HepG2 (cell line): ENCODE data around the gene RBM15B. TPM values are rescaled to one million over a fixed set of nuclear protein-coding genes. Genes with fewer than 3 reads are reported as not detected.

Experiments used
- ARID2 ChIP-seq: sonication (generic); formaldehyde crosslinking; IDR thresholded peaks from 2 replicates; pipeline ENCODE4 v1.8.1; 2022; ENCODE audit warnings: mild to moderate bottlenecking, missing genetic modification reagents, borderline replicate concordance
- CBFB ChIP-seq: sonication (generic); formaldehyde crosslinking; IDR thresholded peaks from 2 replicates; pipeline ENCODE4 v1.4.0; 2020; ENCODE audit warnings: missing genetic modification reagents
- DNMT1 ChIP-seq: sonication (generic); formaldehyde crosslinking; IDR thresholded peaks from 2 replicates; pipeline ENCODE4 v1.5.1; 2020; ENCODE audit warnings: mild to moderate bottlenecking, missing genetic modification reagents
- GPN1 ChIP-seq: sonication (generic); formaldehyde crosslinking; IDR thresholded peaks from 2 replicates; pipeline ENCODE4 v1.5.1; 2020; ENCODE audit warnings: missing genetic modification reagents, borderline replicate concordance
- GTF2F1 ChIP-seq: fragments of 150-350 bp; IDR thresholded peaks from 2 replicates; pipeline ENCODE4 v1.6.1; 2014; ENCODE audit warnings: low read length
- KAT8 ChIP-seq: IDR thresholded peaks from 2 replicates; pipeline ENCODE4 v1.6.1; 2016; ENCODE audit warnings: missing genetic modification reagents, missing compliant biosample characterization
- MAFK ChIP-seq, 2 experiments: IDR thresholded peaks in 1 of 2; conservative IDR thresholded peaks in 1 of 2; 2 replicates each; pipeline ENCODE4 v1.6.1; 2011; ENCODE audit warnings: improper control_type of control experiment in 2 of 2, low read length in 2 of 2
- MXI1 ChIP-seq: IDR thresholded peaks from 3 replicates; pipeline ENCODE4 v1.6.1; 2012; ENCODE audit warnings: low read depth, low read length, inconsistent platforms, borderline replicate concordance
- NFE2 ChIP-seq: sonication (generic); formaldehyde crosslinking; IDR thresholded peaks from 2 replicates; pipeline ENCODE4 v1.4.0; 2020; ENCODE audit warnings: missing genetic modification reagents
- NFE2L1 ChIP-seq: sonication (generic); formaldehyde crosslinking; IDR thresholded peaks from 2 replicates; pipeline ENCODE4 v1.4.0; 2020; ENCODE audit warnings: missing genetic modification reagents, mild to moderate bottlenecking, borderline replicate concordance
- PRMT3 ChIP-seq: sonication (generic); formaldehyde crosslinking; IDR thresholded peaks from 2 replicates; pipeline ENCODE4 v1.8.1; 2022; ENCODE audit warnings: low read depth, mild to moderate bottlenecking, moderate library complexity, missing genetic modification reagents, borderline replicate concordance
- ZKSCAN5 ChIP-seq: sonication (generic); formaldehyde crosslinking; IDR thresholded peaks from 2 replicates; pipeline ENCODE4 v1.5.1; 2020; ENCODE audit warnings: mild to moderate bottlenecking, missing genetic modification reagents
- ZMYM2 ChIP-seq: sonication (generic); formaldehyde crosslinking; IDR thresholded peaks from 2 replicates; pipeline ENCODE4 v1.8.0; 2022; ENCODE audit warnings: mild to moderate bottlenecking, missing genetic modification reagents
- ZNF224 ChIP-seq: sonication (generic); formaldehyde crosslinking; IDR thresholded peaks from 2 replicates; pipeline ENCODE4 v1.5.0; 2020; ENCODE audit warnings: mild to moderate bottlenecking, missing genetic modification reagents
- ZNF232 ChIP-seq: sonication (generic); formaldehyde crosslinking; IDR thresholded peaks from 2 replicates; pipeline ENCODE4 v1.4.0; 2020; ENCODE audit warnings: missing genetic modification reagents, borderline replicate concordance
- ZNF567 ChIP-seq: sonication (generic); formaldehyde crosslinking; IDR thresholded peaks from 2 replicates; pipeline ENCODE4 v1.8.1; 2023; ENCODE audit warnings: mild to moderate bottlenecking, missing genetic modification reagents, borderline replicate concordance
- ZNF891 ChIP-seq: sonication (generic); formaldehyde crosslinking; IDR thresholded peaks from 2 replicates; pipeline ENCODE4 v1.5.0; 2020; ENCODE audit warnings: mild to moderate bottlenecking, missing genetic modification reagents
- polyA plus RNA-seq, 8 experiments: library from polyadenylated mRNA; depleted of rRNA in 3 of 8; stranded (reverse) in 7 of 8; unstranded in 1 of 8; fragments of >200 nt; fragmentation: Illumina TruSeq in 4 of 8; extraction: Trizol in 4 of 8; gene quantifications; 2 replicates each; pipeline versions ENCODE4 v1.2.1 to v1.2.3, GENCODE V29; 2011 to 2016; ENCODE audit warnings: low read depth in 4 of 8, missing spikeins in 1 of 8, mixed read lengths in 1 of 8; ENCODE audit not compliant: insufficient read depth in 1 of 8
- total RNA-seq, 5 experiments: library from RNA; depleted of rRNA; stranded (reverse); fragments of >200 nt; fragmentation: Illumina TruSeq; extraction: Trizol; gene quantifications; 2 replicates each; pipeline ENCODE4 v1.2.3, GENCODE V29; 2016; ENCODE audit warnings: low read depth in 1 of 5
- TF ChIP-seq, protein P1 (sequence below): sonication (generic); formaldehyde crosslinking; IDR thresholded peaks from 2 replicates; pipeline ENCODE4 v1.8.1; 2023; ENCODE audit warnings: missing genetic modification reagents, mild to moderate bottlenecking, borderline replicate concordance
- TF ChIP-seq, protein P2 (sequence below): IDR thresholded peaks from 2 replicates; pipeline ENCODE4 v1.6.1; 2012; ENCODE audit warnings: low read depth, low read length, improper control_type of control experiment
- TF ChIP-seq, protein P3 (sequence below): sonication (generic); IDR thresholded peaks from 2 replicates; pipeline ENCODE4 v1.6.1; 2016; ENCODE audit warnings: low read depth, borderline replicate concordance
- TF ChIP-seq, protein P4 (sequence below): sonication (generic); formaldehyde crosslinking; IDR thresholded peaks from 2 replicates; pipeline ENCODE4 v1.5.0; 2020; ENCODE audit warnings: missing genetic modification reagents
- TF ChIP-seq, protein P5 (sequence below): sonication (generic); formaldehyde crosslinking; conservative IDR thresholded peaks from 2 replicates; pipeline ENCODE4 v1.4.0; 2020; ENCODE audit warnings: missing genetic modification reagents
- TF ChIP-seq, protein P6 (sequence below): sonication (generic); formaldehyde crosslinking; IDR thresholded peaks from 2 replicates; pipeline ENCODE4 v1.4.0; 2020; ENCODE audit warnings: mild to moderate bottlenecking, missing genetic modification reagents
- TF ChIP-seq, protein P7 (sequence below): sonication (generic); formaldehyde crosslinking; IDR thresholded peaks from 2 replicates; pipeline ENCODE4 v1.4.0; 2020; ENCODE audit warnings: missing genetic modification reagents

The RBM15B gene
- total and polyA plus RNA-seq, 2 of the 13 experiments (the other 11 are each of a cell fraction or from before 2014, with no cell fraction given): 8.2 to 19.3 TPM

DNA sequence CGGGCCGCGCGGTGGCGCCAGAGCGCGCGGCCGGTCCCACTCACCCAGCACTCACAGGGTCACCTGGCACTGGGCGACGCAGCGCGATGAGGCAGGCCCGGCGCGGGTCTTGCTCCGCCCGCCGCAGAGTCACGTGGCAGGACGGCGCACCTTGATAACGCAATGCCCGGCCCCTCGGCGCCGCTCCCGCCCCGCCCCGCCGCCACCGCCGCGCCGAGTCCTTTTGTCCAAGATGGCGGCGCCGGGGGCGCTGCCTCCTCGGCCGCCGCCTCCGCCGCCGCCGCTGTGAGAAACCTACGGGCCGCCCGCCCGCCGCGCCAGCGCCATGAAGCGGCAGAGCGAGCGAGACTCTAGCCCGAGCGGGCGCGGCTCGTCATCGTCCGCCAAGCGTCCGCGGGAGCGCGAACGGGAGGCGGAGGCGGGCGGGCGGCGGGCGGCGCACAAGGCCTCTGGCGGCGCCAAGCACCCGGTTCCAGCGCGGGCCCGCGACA, at the start of gene RBM15B (continued):
- TF ChIP-seq, protein P1, sequence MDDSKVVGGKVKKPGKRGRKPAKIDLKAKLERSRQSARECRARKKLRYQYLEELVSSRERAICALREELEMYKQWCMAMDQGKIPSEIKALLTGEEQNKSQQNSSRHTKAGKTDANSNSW: no peak
- no peak for TF ChIP-seq ARID2 (CRISPR knock-in tag)
- TF ChIP-seq ZNF232 (CRISPR knock-in tag): no peak
- peak; percentile 73; the same call in 1 of the 2 replicates for TF ChIP-seq DNMT1
- TF ChIP-seq, protein P2, sequence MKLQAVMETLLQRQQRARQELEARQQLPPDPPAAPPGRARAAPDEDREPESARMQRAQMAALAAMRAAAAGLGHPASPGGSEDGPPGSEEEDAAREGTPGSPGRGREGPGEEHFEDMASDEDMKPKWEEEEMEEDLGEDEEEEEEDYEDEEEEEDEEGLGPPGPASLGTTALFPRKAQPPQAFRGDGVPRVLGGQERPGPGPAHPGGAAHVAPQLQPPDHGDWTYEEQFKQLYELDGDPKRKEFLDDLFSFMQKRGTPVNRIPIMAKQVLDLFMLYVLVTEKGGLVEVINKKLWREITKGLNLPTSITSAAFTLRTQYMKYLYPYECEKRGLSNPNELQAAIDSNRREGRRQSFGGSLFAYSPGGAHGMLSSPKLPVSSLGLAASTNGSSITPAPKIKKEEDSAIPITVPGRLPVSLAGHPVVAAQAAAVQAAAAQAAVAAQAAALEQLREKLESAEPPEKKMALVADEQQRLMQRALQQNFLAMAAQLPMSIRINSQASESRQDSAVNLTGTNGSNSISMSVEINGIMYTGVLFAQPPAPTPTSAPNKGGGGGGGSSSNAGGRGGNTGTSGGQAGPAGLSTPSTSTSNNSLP: no peak
- TF ChIP-seq, protein P3, sequence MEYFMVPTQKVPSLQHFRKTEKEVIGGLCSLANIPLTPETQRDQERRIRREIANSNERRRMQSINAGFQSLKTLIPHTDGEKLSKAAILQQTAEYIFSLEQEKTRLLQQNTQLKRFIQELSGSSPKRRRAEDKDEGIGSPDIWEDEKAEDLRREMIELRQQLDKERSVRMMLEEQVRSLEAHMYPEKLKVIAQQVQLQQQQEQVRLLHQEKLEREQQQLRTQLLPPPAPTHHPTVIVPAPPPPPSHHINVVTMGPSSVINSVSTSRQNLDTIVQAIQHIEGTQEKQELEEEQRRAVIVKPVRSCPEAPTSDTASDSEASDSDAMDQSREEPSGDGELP: peak; percentile 88; the same call in 1 of the 2 replicates
- TF ChIP-seq, protein P4, sequence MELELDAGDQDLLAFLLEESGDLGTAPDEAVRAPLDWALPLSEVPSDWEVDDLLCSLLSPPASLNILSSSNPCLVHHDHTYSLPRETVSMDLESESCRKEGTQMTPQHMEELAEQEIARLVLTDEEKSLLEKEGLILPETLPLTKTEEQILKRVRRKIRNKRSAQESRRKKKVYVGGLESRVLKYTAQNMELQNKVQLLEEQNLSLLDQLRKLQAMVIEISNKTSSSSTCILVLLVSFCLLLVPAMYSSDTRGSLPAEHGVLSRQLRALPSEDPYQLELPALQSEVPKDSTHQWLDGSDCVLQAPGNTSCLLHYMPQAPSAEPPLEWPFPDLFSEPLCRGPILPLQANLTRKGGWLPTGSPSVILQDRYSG (CRISPR knock-in tag): no peak
- no peak for TF ChIP-seq NFE2L1
- TF ChIP-seq, protein P5, sequence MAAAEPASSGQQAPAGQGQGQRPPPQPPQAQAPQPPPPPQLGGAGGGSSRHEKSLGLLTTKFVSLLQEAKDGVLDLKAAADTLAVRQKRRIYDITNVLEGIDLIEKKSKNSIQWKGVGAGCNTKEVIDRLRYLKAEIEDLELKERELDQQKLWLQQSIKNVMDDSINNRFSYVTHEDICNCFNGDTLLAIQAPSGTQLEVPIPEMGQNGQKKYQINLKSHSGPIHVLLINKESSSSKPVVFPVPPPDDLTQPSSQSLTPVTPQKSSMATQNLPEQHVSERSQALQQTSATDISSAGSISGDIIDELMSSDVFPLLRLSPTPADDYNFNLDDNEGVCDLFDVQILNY (CRISPR knock-in tag): peak; percentile 14; the same call in 1 of the 2 replicates
- no peak for TF ChIP-seq GPN1 (CRISPR knock-in tag)
- TF ChIP-seq, protein P6, sequence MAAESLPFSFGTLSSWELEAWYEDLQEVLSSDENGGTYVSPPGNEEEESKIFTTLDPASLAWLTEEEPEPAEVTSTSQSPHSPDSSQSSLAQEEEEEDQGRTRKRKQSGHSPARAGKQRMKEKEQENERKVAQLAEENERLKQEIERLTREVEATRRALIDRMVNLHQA: no peak
- no peak for TF ChIP-seq ZNF891 (CRISPR knock-in tag)
- TF ChIP-seq CBFB: no peak
- TF ChIP-seq MXI1: peak; percentile 93; the same call in 2 of the 3 replicates
- TF ChIP-seq KAT8 (CRISPR knock-in tag): peak; percentile 93
- no peak for TF ChIP-seq ZMYM2 (CRISPR knock-in tag)
- TF ChIP-seq ZNF224 (CRISPR knock-in tag): no peak
- TF ChIP-seq, protein P7, sequence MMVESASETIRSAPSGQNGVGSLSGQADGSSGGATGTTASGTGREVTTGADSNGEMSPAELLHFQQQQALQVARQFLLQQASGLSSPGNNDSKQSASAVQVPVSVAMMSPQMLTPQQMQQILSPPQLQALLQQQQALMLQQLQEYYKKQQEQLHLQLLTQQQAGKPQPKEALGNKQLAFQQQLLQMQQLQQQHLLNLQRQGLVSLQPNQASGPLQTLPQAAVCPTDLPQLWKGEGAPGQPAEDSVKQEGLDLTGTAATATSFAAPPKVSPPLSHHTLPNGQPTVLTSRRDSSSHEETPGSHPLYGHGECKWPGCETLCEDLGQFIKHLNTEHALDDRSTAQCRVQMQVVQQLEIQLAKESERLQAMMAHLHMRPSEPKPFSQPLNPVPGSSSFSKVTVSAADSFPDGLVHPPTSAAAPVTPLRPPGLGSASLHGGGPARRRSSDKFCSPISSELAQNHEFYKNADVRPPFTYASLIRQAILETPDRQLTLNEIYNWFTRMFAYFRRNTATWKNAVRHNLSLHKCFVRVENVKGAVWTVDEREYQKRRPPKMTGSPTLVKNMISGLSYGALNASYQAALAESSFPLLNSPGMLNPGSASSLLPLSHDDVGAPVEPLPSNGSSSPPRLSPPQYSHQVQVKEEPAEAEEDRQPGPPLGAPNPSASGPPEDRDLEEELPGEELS: no peak
- no peak for TF ChIP-seq PRMT3
- TF ChIP-seq GTF2F1: no peak
- TF ChIP-seq NFE2: no peak
- no peak for TF ChIP-seq ZKSCAN5
- TF ChIP-seq MAFK (conservative IDR thresholded peaks at IDR 0.05 in 1 of 2, IDR thresholded peaks at IDR 0.05 in 1 of 2; ENCODE audit: low read length in 2 of 2): no peak
- TF ChIP-seq ZNF567: peak; percentile 82; the same call in 1 of the 2 replicates
